GM12878 (cell line): ENCODE measurements around the gene PRKCD.

Source experiments
- BHLHE40 ChIP-seq, 2 experiments: fragments of 450-650 bp in 1 of 2; IDR thresholded peaks; 2 replicates each; pipeline ENCODE4 v1.6.1; 2011 to 2017; ENCODE audit warnings: low read depth in 2 of 2, borderline replicate concordance in 1 of 2, improper control_type of control experiment in 1 of 2, low read length in 1 of 2, mild to moderate bottlenecking in 1 of 2
- POLR2A ChIP-seq: IDR thresholded peaks from 2 replicates; pipeline ENCODE4 v1.6.1; 2011; ENCODE audit warnings: low read depth, mild to moderate bottlenecking, low read length
- SIX5 ChIP-seq: IDR thresholded peaks from 2 replicates; pipeline ENCODE4 v1.6.1; 2011; ENCODE audit warnings: mild to moderate bottlenecking, low read depth, low read length, moderate library complexity; ENCODE audit not compliant: severe bottlenecking
- STAT1 ChIP-seq: fragments of 450-650 bp; conservative IDR thresholded peaks from 2 replicates; pipeline ENCODE4 v1.6.1; 2014; ENCODE audit warnings: antibody characterized with exemption, mild to moderate bottlenecking
- YY1 ChIP-seq: IDR thresholded peaks from 2 replicates; pipeline ENCODE4 v1.6.1; 2011; ENCODE audit warnings: low read depth, mild to moderate bottlenecking, low read length

- no peak for TF ChIP-seq BHLHE40 (IDR thresholded peaks at IDR 0.05; ENCODE audit: borderline replicate concordance in 1 of 2, low read depth in 2 of 2, low read length in 1 of 2)
- TF ChIP-seq YY1 = no peak
- TF ChIP-seq STAT1 = no peak
- no peak for TF ChIP-seq POLR2A
- TF ChIP-seq SIX5 = no peak
Measured at GRCh38 chr3:53153264-53153823, 7.7 kb upstream of the PRKCD start.
